Lower leg skin (tissue), 3 donors: ENCODE data around the gene FBXL14.

Experiments used
- POLR2A ChIP-seq, 2 donors: fragments of 450-650 bp; IDR thresholded peaks; one replicate each; pipeline ENCODE4 v1.6.1; 2016 to 2017; ENCODE audit warnings: antibody characterized with exemption in 2 of 2, mild to moderate bottlenecking in 1 of 2, moderate library complexity in 1 of 2
- TF ChIP-seq, protein P1 (sequence below), 3 donors: fragments of 450-650 bp; IDR thresholded peaks; one replicate each; pipeline ENCODE4 v1.5.1; 2016; ENCODE audit warnings: antibody characterized with exemption in 3 of 3, mild to moderate bottlenecking in 3 of 3, moderate library complexity in 2 of 3

DNA sequence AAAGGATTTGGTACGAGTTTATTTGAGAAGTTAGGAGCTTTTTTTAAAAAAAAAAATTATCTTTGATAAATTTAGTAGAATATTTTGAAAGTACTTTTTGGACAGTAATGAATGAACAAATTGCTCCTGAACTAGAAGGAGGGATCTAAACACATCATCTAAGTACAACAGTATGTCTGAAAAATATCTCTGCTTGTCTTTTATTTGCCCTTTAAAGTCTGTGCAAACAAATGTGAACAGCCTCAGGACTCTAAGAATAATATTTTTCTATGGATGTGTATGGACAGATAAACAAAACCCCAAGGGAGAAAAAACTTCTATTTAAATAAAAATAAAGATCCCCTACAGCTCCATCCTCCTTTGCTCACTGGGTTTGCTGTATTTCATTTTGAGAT, 19.5 kb downstream of the FBXL14 start:
- TF ChIP-seq, protein P1, sequence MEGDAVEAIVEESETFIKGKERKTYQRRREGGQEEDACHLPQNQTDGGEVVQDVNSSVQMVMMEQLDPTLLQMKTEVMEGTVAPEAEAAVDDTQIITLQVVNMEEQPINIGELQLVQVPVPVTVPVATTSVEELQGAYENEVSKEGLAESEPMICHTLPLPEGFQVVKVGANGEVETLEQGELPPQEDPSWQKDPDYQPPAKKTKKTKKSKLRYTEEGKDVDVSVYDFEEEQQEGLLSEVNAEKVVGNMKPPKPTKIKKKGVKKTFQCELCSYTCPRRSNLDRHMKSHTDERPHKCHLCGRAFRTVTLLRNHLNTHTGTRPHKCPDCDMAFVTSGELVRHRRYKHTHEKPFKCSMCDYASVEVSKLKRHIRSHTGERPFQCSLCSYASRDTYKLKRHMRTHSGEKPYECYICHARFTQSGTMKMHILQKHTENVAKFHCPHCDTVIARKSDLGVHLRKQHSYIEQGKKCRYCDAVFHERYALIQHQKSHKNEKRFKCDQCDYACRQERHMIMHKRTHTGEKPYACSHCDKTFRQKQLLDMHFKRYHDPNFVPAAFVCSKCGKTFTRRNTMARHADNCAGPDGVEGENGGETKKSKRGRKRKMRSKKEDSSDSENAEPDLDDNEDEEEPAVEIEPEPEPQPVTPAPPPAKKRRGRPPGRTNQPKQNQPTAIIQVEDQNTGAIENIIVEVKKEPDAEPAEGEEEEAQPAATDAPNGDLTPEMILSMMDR (IDR thresholded peaks at IDR 0.05), result no peak
- no peak for TF ChIP-seq POLR2A (IDR thresholded peaks at IDR 0.05)
